GM10847 (cell line): Measurements from ENCODE around the gene ZBTB26.

Source experiments
- POLR2A ChIP-seq: IDR thresholded peaks from 2 replicates; pipeline ENCODE4 v1.6.1; 2011; ENCODE audit not compliant: insufficient read length; ENCODE audit errors: extremely low read depth

Gene ZBTB26

GRCh38 chr9:122883125-122883524, 48.2 kb downstream of the ZBTB26 start:
- no peak for TF ChIP-seq POLR2A

GRCh38 chr9:122879443-122879842, 51.9 kb downstream of the ZBTB26 start:
- TF ChIP-seq POLR2A, result no peak

- no peak for TF ChIP-seq POLR2A
Measured at GRCh38 chr9:122875523-122875922, 55.8 kb downstream of the ZBTB26 start.

GRCh38 chr9:122866079-122866478, 65.2 kb downstream of the ZBTB26 start:
- TF ChIP-seq POLR2A, result no peak
